HepG2 (cell line): ENCODE results near the gene VASN. TPM values are rescaled to one million over a fixed set of nuclear protein-coding genes. Genes with fewer than 3 reads are reported as not detected.
A peak's percentile ranks its signal among the peaks of the same experiment; 100 is the strongest.

Source experiments
- CHD2 ChIP-seq: IDR thresholded peaks from 2 replicates; pipeline ENCODE4 v1.6.1; 2011; ENCODE audit warnings: low read depth, low read length, improper control_type of control experiment
- DDIT3 ChIP-seq: sonication (generic); formaldehyde crosslinking; IDR thresholded peaks from 2 replicates; pipeline ENCODE4 v1.4.0; 2020; ENCODE audit warnings: mild to moderate bottlenecking, missing genetic modification reagents
- FOXM1 ChIP-seq: sonication (generic); formaldehyde crosslinking; IDR thresholded peaks from 2 replicates; pipeline ENCODE4 v1.5.0; 2020; ENCODE audit warnings: missing genetic modification reagents
- GZF1 ChIP-seq: sonication (generic); formaldehyde crosslinking; IDR thresholded peaks from 2 replicates; pipeline ENCODE4 v1.5.1; 2020; ENCODE audit warnings: mild to moderate bottlenecking, missing genetic modification reagents
- HNF4G ChIP-seq, 2 experiments: sonication (generic) in 1 of 2; formaldehyde crosslinking in 1 of 2; IDR thresholded peaks; 2 replicates each; pipeline versions ENCODE4 v1.4.0 to v1.6.1; 2011 to 2020; ENCODE audit warnings: borderline replicate concordance in 2 of 2, low read depth in 2 of 2, mild to moderate bottlenecking in 2 of 2, low read length in 1 of 2, missing genetic modification reagents in 1 of 2, moderate library complexity in 1 of 2
- IRF1 ChIP-seq: sonication (generic); formaldehyde crosslinking; IDR thresholded peaks from 2 replicates; pipeline ENCODE4 v1.4.0; 2020; ENCODE audit warnings: low read depth, mild to moderate bottlenecking, missing genetic modification reagents
- NFRKB ChIP-seq: fragments of 450-650 bp; IDR thresholded peaks from 2 replicates; pipeline ENCODE4 v1.6.1; 2017
- REL ChIP-seq: sonication (generic); formaldehyde crosslinking; conservative IDR thresholded peaks from 2 replicates; pipeline ENCODE4 v1.8.0; 2022; ENCODE audit warnings: mild to moderate bottlenecking, missing genetic modification reagents, moderate library complexity
- SALL1 ChIP-seq: sonication (generic); formaldehyde crosslinking; IDR thresholded peaks from 2 replicates; pipeline ENCODE4 v1.8.0; 2022; ENCODE audit warnings: mild to moderate bottlenecking, missing genetic modification reagents
- ZBTB40 ChIP-seq, 2 experiments: fragments of 450-650 bp in 1 of 2; sonication (generic) in 1 of 2; formaldehyde crosslinking in 1 of 2; IDR thresholded peaks; 2 replicates each; pipeline versions ENCODE4 v1.6.1 to v1.8.0; 2016 to 2022; ENCODE audit warnings: antibody characterized with exemption in 1 of 2, mild to moderate bottlenecking in 1 of 2, missing genetic modification reagents in 1 of 2
- ZC3H4 ChIP-seq: sonication (generic); formaldehyde crosslinking; IDR thresholded peaks from 2 replicates; pipeline ENCODE4 v1.4.0; 2020; ENCODE audit warnings: missing genetic modification reagents, borderline replicate concordance
- ZNF180 ChIP-seq: sonication (generic); formaldehyde crosslinking; IDR thresholded peaks from 2 replicates; pipeline ENCODE4 v1.4.0; 2020; ENCODE audit warnings: low read depth, missing genetic modification reagents, borderline replicate concordance
- ZNF235 ChIP-seq: sonication (generic); formaldehyde crosslinking; IDR thresholded peaks from 2 replicates; pipeline ENCODE4 v1.8.1; 2023; ENCODE audit warnings: mild to moderate bottlenecking, missing genetic modification reagents, borderline replicate concordance
- ZNF557 ChIP-seq: sonication (generic); formaldehyde crosslinking; IDR thresholded peaks from 2 replicates; pipeline ENCODE4 v1.4.0; 2020; ENCODE audit warnings: missing genetic modification reagents
- ZNF704 ChIP-seq: sonication (generic); formaldehyde crosslinking; IDR thresholded peaks from 2 replicates; pipeline ENCODE4 v1.8.1; 2023; ENCODE audit warnings: mild to moderate bottlenecking, inconsistent platforms, moderate library complexity, missing genetic modification reagents, borderline replicate concordance
- ZNF724P ChIP-seq: sonication (generic); formaldehyde crosslinking; IDR thresholded peaks from 2 replicates; pipeline ENCODE4 v1.8.0; 2022; ENCODE audit warnings: missing genetic modification reagents, borderline replicate concordance
- ZNF839 ChIP-seq: sonication (generic); formaldehyde crosslinking; IDR thresholded peaks from 2 replicates; pipeline ENCODE4 v1.4.0; 2020; ENCODE audit warnings: missing genetic modification reagents, mild to moderate bottlenecking, borderline replicate concordance
- polyA plus RNA-seq, 8 experiments: library from polyadenylated mRNA; depleted of rRNA in 3 of 8; stranded (reverse) in 7 of 8; unstranded in 1 of 8; fragments of >200 nt; fragmentation: Illumina TruSeq in 4 of 8; extraction: Trizol in 4 of 8; gene quantifications; 2 replicates each; pipeline versions ENCODE4 v1.2.1 to v1.2.3, GENCODE V29; 2011 to 2016; ENCODE audit warnings: low read depth in 4 of 8, missing spikeins in 1 of 8, mixed read lengths in 1 of 8; ENCODE audit not compliant: insufficient read depth in 1 of 8
- total RNA-seq, 5 experiments: library from RNA; depleted of rRNA; stranded (reverse); fragments of >200 nt; fragmentation: Illumina TruSeq; extraction: Trizol; gene quantifications; 2 replicates each; pipeline ENCODE4 v1.2.3, GENCODE V29; 2016; ENCODE audit warnings: low read depth in 1 of 5

VASN gene
- total and polyA plus RNA-seq, 2 of the 13 experiments (the other 11 are each of a cell fraction or from before 2014, with no cell fraction given) = 8.4 to 18.2 TPM

- TF ChIP-seq GZF1 (CRISPR knock-in tag) = peak; percentile 77; the same call in 1 of the 2 replicates
- no peak for TF ChIP-seq HNF4G (IDR thresholded peaks at IDR 0.05; ENCODE audit: borderline replicate concordance, low read depth, low read length)
- no peak for TF ChIP-seq HNF4G (CRISPR knock-in tag; IDR thresholded peaks at IDR 0.05; ENCODE audit: borderline replicate concordance, low read depth)
- no peak for TF ChIP-seq NFRKB
- no peak for TF ChIP-seq ZBTB40 (IDR thresholded peaks at IDR 0.05)
- peak; percentile 25 for TF ChIP-seq ZBTB40 (CRISPR knock-in tag; IDR thresholded peaks at IDR 0.05)
- no peak for TF ChIP-seq DDIT3 (CRISPR knock-in tag)
- no peak for TF ChIP-seq IRF1 (CRISPR knock-in tag)
- no peak for TF ChIP-seq ZNF180 (CRISPR knock-in tag)
- no peak for TF ChIP-seq REL
- no peak for TF ChIP-seq CHD2
- 0 out of 2 replicates have a peak, but pooled peaks have one; percentile 23 for TF ChIP-seq ZNF235 (CRISPR knock-in tag)
- TF ChIP-seq ZNF724P = no peak
- no peak for TF ChIP-seq FOXM1 (CRISPR knock-in tag)
- peak; percentile 91 for TF ChIP-seq SALL1 (CRISPR knock-in tag)
- no peak for TF ChIP-seq ZNF839 (CRISPR knock-in tag)
- TF ChIP-seq ZNF557 = no peak
- no peak for TF ChIP-seq ZC3H4 (CRISPR knock-in tag)
- TF ChIP-seq ZNF704 = 0 out of 2 replicates have a peak, but pooled peaks have one; percentile 47
Observed at GRCh38 chr16:4328046-4328781, 43.4 kb upstream of the VASN start (continued).
